Lung (tissue), 12 donors: Measurements from ENCODE around the gene PCDH1. TPM values are rescaled to one million over a fixed set of nuclear protein-coding genes. Genes with fewer than 3 reads are reported as not detected.

Experiments used
- ATAC-seq: fragments of 200-7000 bp; cut with Tn5 transposase; one replicate; pipeline ENCODE4 v1.9.1; 2020; ENCODE audit warnings: moderate number of reproducible peaks; ENCODE audit not compliant: insufficient read depth, low FRiP score
- DNase-seq, 3 donors: peaks; one replicate each; pipeline ENCODE4 v3.0.0-alpha.2; 2013 to 2017
- H3K27ac ChIP-seq, 2 donors: one replicate each; pipeline ENCODE4 v1.5.1; 2013; ENCODE audit warnings: mild to moderate bottlenecking in 2 of 2, moderate library complexity in 2 of 2, control low read depth in 1 of 2, inconsistent platforms in 1 of 2, low read depth in 1 of 2, low read length in 1 of 2
- H3K27me3 ChIP-seq, 3 donors: one replicate each; pipeline ENCODE4 v1.5.1; 2013; ENCODE audit warnings: low read length in 2 of 3; ENCODE audit not compliant: control insufficient read depth in 3 of 3, insufficient read depth in 3 of 3
- H3K36me3 ChIP-seq, 4 donors: one replicate each; pipeline ENCODE4 v1.5.1; 2013; ENCODE audit warnings: low read length in 4 of 4, mild to moderate bottlenecking in 1 of 4, moderate library complexity in 1 of 4; ENCODE audit not compliant: control insufficient read depth in 4 of 4, insufficient read depth in 4 of 4
- H3K4me1 ChIP-seq, 5 donors: one replicate each; pipeline ENCODE4 v1.5.1; 2013; ENCODE audit warnings: low read length in 5 of 5, mild to moderate bottlenecking in 2 of 5, moderate library complexity in 1 of 5; ENCODE audit not compliant: control insufficient read depth in 5 of 5, insufficient read depth in 5 of 5
- H3K4me3 ChIP-seq: one replicate; pipeline ENCODE4 v1.5.1; 2013; ENCODE audit warnings: mild to moderate bottlenecking, control low read depth, moderate library complexity
- H3K9ac ChIP-seq, 2 donors: one replicate each; pipeline ENCODE4 v1.5.1; 2013; ENCODE audit warnings: low read length in 2 of 2, control low read depth in 1 of 2; ENCODE audit not compliant: insufficient read depth in 1 of 2
- H3K9me3 ChIP-seq, 4 donors: one replicate each; pipeline ENCODE4 v1.5.1; 2013; ENCODE audit warnings: low read length in 3 of 4, mild to moderate bottlenecking in 1 of 4, moderate library complexity in 1 of 4; ENCODE audit not compliant: control insufficient read depth in 4 of 4, insufficient read depth in 3 of 4
- CTCF ChIP-seq: IDR thresholded peaks from 2 replicates; pipeline ENCODE4 v1.5.1; 2012; ENCODE audit warnings: mild to moderate bottlenecking; ENCODE audit errors: control extremely low read depth, extremely low read depth
- WGBS, 2 donors: extraction: QIAGEN DNeasy Blood & Tissue Kit; methylation state at CpG; one replicate each; pipeline ENCODE4 v1.1.7; 2013; 5-methylcytosine and 5-hydroxymethylcytosine counted together
- polyA plus RNA-seq, 2 donors: library from polyadenylated mRNA; stranded (reverse); fragments of 200-250 nt; gene quantifications; one replicate each; pipeline ENCODE4 v1.2.1, GENCODE V29; 2013
- total RNA-seq, 2 donors: library from RNA; depleted of rRNA in 1 of 2; stranded (reverse); fragments of >200 nt in 1 of 2; gene quantifications; one replicate each; pipeline ENCODE4 v1.2.1, GENCODE V29; 2014 to 2021
- donor health status: control.
- donor health status: control.
- donor health status: Bipolar disorder and iron deficiency.
- donor health status: healthy.
- donor health status: DM: yes; HTN: yes; CAD: no.

PCDH1 gene
- total and polyA plus RNA-seq, 4 donors = 18.2 to 70.2 (median 44.4) TPM

GRCh38 chr5:141869040-141869439 lies 9.2 kb downstream of the PCDH1 start:
- H3K27ac ChIP-seq = no peak overlapping the region
- TF ChIP-seq CTCF = no peak
- H3K36me3 ChIP-seq = peaks cover 0 to 20% (median 0%) of the 10 kb centered on the region in 4 donors
- no peak overlapping the region for H3K9ac ChIP-seq
- peaks cover 0 to 13% (median 12%) of the 10 kb centered on the region in 3 donors for H3K27me3 ChIP-seq
- WGBS, 2 donors = 87 to 92% methylated on average over 14 of the region's 14 CpGs
- no peak for ATAC-seq
- DNase-seq = no peak
- no peaks in the 10 kb centered on the region for H3K9me3 ChIP-seq
- H3K4me1 ChIP-seq = peaks cover 0 to 31% (median 5%) of the 10 kb centered on the region in 5 donors
- H3K4me3 ChIP-seq = no peak overlapping the region

GRCh38 chr5:141868541-141868940 lies 9.7 kb downstream of the PCDH1 start:
- no peak for TF ChIP-seq CTCF
- DNase-seq (no peak), ATAC-seq (no peak)
- peaks cover 0 to 20% (median 0%) of the 10 kb centered on the region in 4 donors for H3K36me3 ChIP-seq
- H3K9ac ChIP-seq = no peak overlapping the region
- WGBS, 2 donors = 92 to 93% methylated on average over 16 of the region's 16 CpGs
- H3K4me1 ChIP-seq = peaks cover 0 to 31% (median 5%) of the 10 kb centered on the region in 5 donors
- H3K4me3 ChIP-seq = no peak overlapping the region
- H3K27me3 ChIP-seq = peaks cover 0 to 12% (median 9%) of the 10 kb centered on the region in 3 donors
- no peaks in the 10 kb centered on the region for H3K9me3 ChIP-seq
- H3K27ac ChIP-seq = no peak overlapping the region

DNA sequence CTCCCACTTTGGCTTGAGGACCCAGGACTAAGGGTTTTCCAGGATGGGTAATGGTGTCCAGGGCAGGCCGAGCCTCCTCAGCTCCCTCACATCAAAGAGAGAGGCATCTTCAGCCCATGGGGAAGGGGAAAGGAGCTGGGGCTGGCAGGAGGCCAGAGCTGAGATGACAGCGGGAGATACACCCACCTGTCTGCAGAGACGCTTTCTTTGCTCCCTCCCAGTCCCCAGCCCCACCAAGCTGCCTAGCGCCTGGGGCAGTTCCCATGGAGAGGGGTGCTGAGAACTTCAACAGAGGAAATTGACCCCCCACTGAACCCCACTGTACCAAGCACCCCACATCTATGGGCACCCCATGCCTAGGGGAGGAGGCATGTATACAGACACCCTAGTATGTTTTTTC lies 10.6 kb downstream of the PCDH1 start:
- TF ChIP-seq CTCF = no peak
- ATAC-seq (no peak), DNase-seq (no peak)
- Histone ChIP-seq H3K4me1 (peaks cover 0 to 29% (median 5%) of the 10 kb centered on the region in 5 donors), H3K9ac (no peak overlapping the region), H3K27me3 (peaks cover 0 to 9% (median 9%) of the 10 kb centered on the region in 3 donors), H3K36me3 (peaks cover 0 to 28% (median 0%) of the 10 kb centered on the region in 4 donors), H3K27ac (no peak overlapping the region), H3K4me3 (no peak overlapping the region), H3K9me3 (no peaks in the 10 kb centered on the region)
- WGBS, 2 donors = 66 to 75% methylated on average over 4 of the region's 4 CpGs

GRCh38 chr5:141867139-141867538 lies 11.1 kb downstream of the PCDH1 start:
- TF ChIP-seq CTCF = no peak
- H3K9ac ChIP-seq = no peak overlapping the region
- peaks cover 0 to 25% (median 5%) of the 10 kb centered on the region in 5 donors for H3K4me1 ChIP-seq
- H3K9me3 ChIP-seq = no peaks in the 10 kb centered on the region
- H3K27ac ChIP-seq = no peak overlapping the region
- peaks cover 0 to 31% (median 0%) of the 10 kb centered on the region in 4 donors for H3K36me3 ChIP-seq
- DNase-seq = no peak
- H3K4me3 ChIP-seq = no peak overlapping the region
- peaks cover 0 to 9% (median 6%) of the 10 kb centered on the region in 3 donors for H3K27me3 ChIP-seq
- WGBS, 2 donors = 89 to 91% methylated on average over 5 of the region's 5 CpGs
- no peak for ATAC-seq
